NCI-H2227 (cell line): Measurements from ENCODE around the gene PTGR1.

ENCODE experiments used
- DNase-seq: peaks from one replicate; lab custom pipeline; 2025; ENCODE audit not compliant: unreplicated experiment; lab: John Stamatoyannopoulos, UW

Gene PTGR1

GRCh38 chr9:111542497-111543254 lies 56.8 kb downstream of the PTGR1 start:
- no peak for DNase-seq

DNA sequence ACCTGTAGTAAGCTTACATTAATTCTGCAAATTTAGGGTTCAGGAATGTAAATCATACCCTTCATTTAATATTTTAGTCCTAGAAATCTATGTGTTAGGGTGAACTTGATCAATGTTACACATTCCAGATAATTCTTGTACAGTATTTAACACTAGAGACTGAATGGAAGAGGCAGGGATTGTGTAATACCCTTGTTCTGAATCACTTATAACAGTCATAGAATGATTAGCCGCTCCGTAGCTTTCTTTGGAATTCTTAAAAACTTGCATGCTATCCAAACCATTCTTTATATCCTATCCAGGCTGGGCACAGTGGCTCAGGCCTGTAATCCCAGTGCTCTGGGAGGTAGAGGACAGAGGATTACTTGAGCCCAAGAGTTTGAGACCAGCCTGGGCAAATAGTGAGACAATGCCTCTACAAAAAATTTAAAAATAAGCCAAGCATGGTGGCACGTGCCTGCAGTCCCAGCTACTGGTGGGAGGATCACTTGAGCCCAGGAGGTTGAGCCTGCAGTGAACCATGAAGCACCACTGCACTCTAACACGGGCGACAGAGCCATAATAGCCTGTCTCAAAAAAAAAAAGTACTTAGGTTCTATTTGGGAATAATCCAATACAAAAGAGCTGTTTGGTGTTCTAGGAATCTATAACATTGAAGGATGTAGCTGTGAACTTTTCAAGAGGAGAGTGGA lies 66.2 kb downstream of the PTGR1 start:
- DNase-seq = no peak

DNA sequence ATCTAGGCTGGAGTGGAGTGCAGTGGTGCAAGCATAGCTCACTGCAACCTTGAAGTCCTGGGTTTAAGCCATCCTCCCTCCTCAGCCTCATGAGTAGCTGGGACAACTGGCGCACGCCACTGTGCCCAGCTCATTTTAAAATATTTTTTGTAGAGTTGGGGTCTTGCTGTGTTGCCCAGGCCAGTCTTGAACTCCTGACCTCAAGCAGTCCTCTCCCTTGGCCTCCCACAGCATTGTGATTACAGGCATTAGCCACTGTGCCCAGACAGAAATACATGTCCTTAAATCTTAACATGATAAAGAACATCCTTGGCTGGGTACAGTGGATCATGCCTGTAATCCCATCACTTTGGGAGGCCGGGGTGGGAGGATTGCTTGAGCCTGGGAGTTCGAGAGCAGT lies 67.7 kb downstream of the PTGR1 start:
- no peak for DNase-seq

DNA sequence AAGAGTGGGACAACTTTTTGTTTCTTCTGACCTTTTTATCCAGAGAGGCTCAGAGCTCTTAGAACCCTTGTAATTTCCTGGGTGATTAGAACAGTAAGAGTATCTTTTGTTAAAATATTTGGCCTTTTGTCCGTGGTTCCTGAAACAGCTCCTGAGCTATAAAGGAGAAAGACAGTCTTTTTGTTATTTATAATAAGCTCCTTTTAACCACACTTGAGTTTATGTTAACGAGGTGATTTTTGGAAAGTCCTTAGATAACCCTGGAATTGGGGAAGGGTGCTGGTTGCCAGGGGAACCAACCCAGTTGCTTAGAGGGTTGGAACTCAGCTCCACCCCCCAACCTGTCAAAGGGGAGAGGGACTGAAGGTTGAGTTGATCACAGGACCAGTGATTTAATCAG lies 69.7 kb downstream of the PTGR1 start:
- no peak for DNase-seq

GRCh38 chr9:111527347-111527746 lies 72.1 kb downstream of the PTGR1 start:
- DNase-seq = no peak

- DNase-seq = peak; percentile 94
Observed at GRCh38 chr9:111525056-111525977, 74.1 kb downstream of the PTGR1 start, which contains the start of gene ZNF483. TSS of gene ZNF483 (plus strand) at chr9:111525179. CDS start at chr9:111527396, 2,217 bp downstream.

- no peak for DNase-seq
Observed at GRCh38 chr9:111524731-111525055, 74.8 kb downstream of the PTGR1 start.

GRCh38 chr9:111516061-111516465 lies 83.4 kb downstream of the PTGR1 start:
- no peak for DNase-seq

DNA sequence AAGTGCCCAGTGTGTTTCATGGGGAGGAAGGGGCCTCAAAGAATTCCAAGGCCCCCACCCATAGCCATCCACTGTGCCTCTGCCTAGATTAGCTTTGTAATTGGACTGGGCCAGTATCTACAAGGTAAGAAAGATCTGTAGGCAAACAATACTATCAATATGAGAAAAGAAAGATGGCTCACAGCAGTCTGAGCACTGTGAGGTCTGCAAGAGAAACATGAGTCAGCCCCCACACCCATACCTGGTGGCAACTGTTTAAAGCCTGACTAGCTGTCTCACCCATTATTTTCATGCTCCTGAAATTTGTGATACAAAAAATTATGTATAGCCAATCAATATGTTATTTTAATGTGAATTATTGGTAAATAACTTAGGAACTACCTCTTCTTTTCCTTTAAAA lies 84.5 kb downstream of the PTGR1 start:
- no peak for DNase-seq
